ENCODE data around the gene KCNH1.
"Not testable (repeated sequence)": the region's sequence is repeated elsewhere in the genome, so short reads cannot be mapped to it uniquely, and the experiment has no call there.

The KCNH1 gene

GRCh38 chr1:210684466-210685294 is 449.3 kb downstream of the KCNH1 start:
- H3K4me3 ChIP-seq (ENCODE audit: low read length) = no peak overlapping the region
- TF ChIP-seq ZNF274 (IDR thresholded peaks at IDR 0.05; ENCODE audit: low read depth, low read length) = no peak

GRCh38 chr1:210683403-210684047 is 450.4 kb downstream of the KCNH1 start:
- no peak overlapping the region for H3K4me3 ChIP-seq (ENCODE audit: low read length)
- TF ChIP-seq ZNF274 (IDR thresholded peaks at IDR 0.05; ENCODE audit: low read depth, low read length) = no peak

- H3K4me3 ChIP-seq (ENCODE audit: low read length) = no peak overlapping the region
- no peak for TF ChIP-seq ZNF274 (IDR thresholded peaks at IDR 0.05; ENCODE audit: low read depth, low read length)
Measured at GRCh38 chr1:210681158-210681557, 452.8 kb downstream of the KCNH1 start.

- no peak overlapping the region for H3K4me3 ChIP-seq (ENCODE audit: low read length)
- TF ChIP-seq ZNF274 (IDR thresholded peaks at IDR 0.05; ENCODE audit: low read depth, low read length) = no peak
Measured at GRCh38 chr1:210678306-210678705, 455.6 kb downstream of the KCNH1 start.

- TF ChIP-seq ZNF274 (IDR thresholded peaks at IDR 0.05; ENCODE audit: low read depth, low read length) = no peak
Measured at GRCh38 chr1:210677533-210677932, 456.4 kb downstream of the KCNH1 start.

GRCh38 chr1:210676539-210676938 is 457.4 kb downstream of the KCNH1 start:
- no peak overlapping the region for H3K4me3 ChIP-seq (ENCODE audit: low read length)
- TF ChIP-seq ZNF274 (IDR thresholded peaks at IDR 0.05; ENCODE audit: low read depth, low read length) = no peak

More at GRCh38 chr1:210677533-210677932, 456.4 kb downstream of the KCNH1 start:
- H3K4me3 ChIP-seq (ENCODE audit: low read length) = no peak overlapping the region

- TF ChIP-seq ZNF274 (IDR thresholded peaks at IDR 0.05; ENCODE audit: low read depth, low read length) = no peak
- H3K4me3 ChIP-seq (ENCODE audit: low read length) = no peak overlapping the region
Measured at GRCh38 chr1:210674151-210674550, 459.8 kb downstream of the KCNH1 start.

GRCh38 chr1:210669951-210670350 is 464.0 kb downstream of the KCNH1 start:
- H3K4me3 ChIP-seq (ENCODE audit: low read length) = no peak overlapping the region
- no peak for TF ChIP-seq ZNF274 (IDR thresholded peaks at IDR 0.05; ENCODE audit: low read depth, low read length)

GRCh38 chr1:210663730-210664573 is 470.0 kb downstream of the KCNH1 start:
- no peak for TF ChIP-seq ZNF274 (IDR thresholded peaks at IDR 0.05; ENCODE audit: low read depth, low read length)
- H3K4me3 ChIP-seq (ENCODE audit: low read length) = no peak overlapping the region

- no peak for TF ChIP-seq ZNF274 (IDR thresholded peaks at IDR 0.05; ENCODE audit: low read depth, low read length)
Measured at GRCh38 chr1:210662291-210663050, 471.5 kb downstream of the KCNH1 start.

GRCh38 chr1:210661520-210661919 is 472.4 kb downstream of the KCNH1 start:
- not testable (repeated sequence) for H3K4me3 ChIP-seq (ENCODE audit: low read length)

More at GRCh38 chr1:210662291-210663050, 471.5 kb downstream of the KCNH1 start:
- H3K4me3 ChIP-seq (ENCODE audit: low read length) = no peak overlapping the region

- no peak overlapping the region for H3K4me3 ChIP-seq (ENCODE audit: low read length)
- no peak for TF ChIP-seq ZNF274 (IDR thresholded peaks at IDR 0.05; ENCODE audit: low read depth, low read length)
Measured at GRCh38 chr1:210657806-210658205, 476.1 kb downstream of the KCNH1 start.

- no peak overlapping the region for H3K4me3 ChIP-seq (ENCODE audit: low read length)
- no peak for TF ChIP-seq ZNF274 (IDR thresholded peaks at IDR 0.05; ENCODE audit: low read depth, low read length)
Measured at GRCh38 chr1:210655511-210655910, 478.4 kb downstream of the KCNH1 start.
